K562 (cell line): Measurements from ENCODE around the gene MTA1. TPM values are rescaled to one million over a fixed set of nuclear protein-coding genes. Genes with fewer than 3 reads are reported as not detected.
A peak's percentile ranks its signal among the peaks of the same experiment; 100 is the strongest.

Experiments
- BRD9 ChIP-seq: fragments of 450-650 bp; IDR thresholded peaks from 2 replicates; pipeline ENCODE4 v1.6.1; 2018; ENCODE audit warnings: low read depth; ENCODE audit not compliant: partially characterized antibody
- CHD1 ChIP-seq: fragments of 200-600 bp; sonication (generic); IDR thresholded peaks from one replicate; pipeline ENCODE4 v1.6.1; 2012; ENCODE audit warnings: mild to moderate bottlenecking, moderate library complexity, low read length, inconsistent platforms
- CTCFL ChIP-seq: IDR thresholded peaks from 2 replicates; pipeline ENCODE4 v1.6.1; 2011; ENCODE audit warnings: borderline replicate concordance, low read depth, mild to moderate bottlenecking, moderate library complexity, low read length; ENCODE audit not compliant: insufficient read depth, poor library complexity, severe bottlenecking
- EP300 ChIP-seq: IDR thresholded peaks from 2 replicates; pipeline ENCODE4 v1.6.1; 2012; ENCODE audit warnings: low read length, improper control_type of control experiment
- ETS1 ChIP-seq: conservative IDR thresholded peaks from 2 replicates; pipeline ENCODE4 v1.6.1; 2011; ENCODE audit warnings: low read depth, mild to moderate bottlenecking, low read length; ENCODE audit not compliant: control insufficient read depth
- EWSR1 ChIP-seq: fragments of 450-650 bp; IDR thresholded peaks from 2 replicates; pipeline ENCODE4 v1.6.1; 2018; ENCODE audit warnings: borderline replicate concordance, mild to moderate bottlenecking, low read depth, moderate library complexity; ENCODE audit not compliant: partially characterized antibody
- NBN ChIP-seq: fragments of 450-650 bp; IDR thresholded peaks from 2 replicates; pipeline ENCODE4 v1.6.1; 2016; ENCODE audit warnings: low read depth, mild to moderate bottlenecking
- NKRF ChIP-seq: fragments of 450-650 bp; IDR thresholded peaks from 2 replicates; pipeline ENCODE4 v1.6.1; 2016; ENCODE audit warnings: borderline replicate concordance
- SIRT6 ChIP-seq: IDR thresholded peaks from one replicate; pipeline ENCODE4 v1.6.1; 2012; ENCODE audit warnings: low read depth, mild to moderate bottlenecking, control low read depth, inconsistent platforms, low read length, moderate library complexity
- YBX1 ChIP-seq: fragments of 450-650 bp; IDR thresholded peaks from 2 replicates; pipeline ENCODE4 v1.7.1; 2016; ENCODE audit warnings: mild to moderate bottlenecking
- ZNF12 ChIP-seq: sonication (generic); formaldehyde crosslinking; IDR thresholded peaks from 2 replicates; pipeline ENCODE4 v1.4.0; 2020; ENCODE audit warnings: mild to moderate bottlenecking, missing genetic modification reagents
- ZNF121 ChIP-seq: sonication (generic); formaldehyde crosslinking; conservative IDR thresholded peaks from 2 replicates; pipeline ENCODE4 v1.8.0; 2022; ENCODE audit warnings: missing genetic modification reagents
- ZNF311 ChIP-seq: fragments of 250-450 bp; sonication (Bioruptor Pico); IDR thresholded peaks from 2 replicates; pipeline ENCODE4 v1.4.0; 2020; ENCODE audit warnings: mild to moderate bottlenecking, moderate library complexity
- ZNF408 ChIP-seq: fragments of 250-450 bp; sonication (Bioruptor Pico); IDR thresholded peaks from 2 replicates; pipeline ENCODE4 v1.4.0; 2020; ENCODE audit warnings: low read depth, mild to moderate bottlenecking, moderate library complexity
- ZNF655 ChIP-seq: fragments of 250-450 bp; sonication (Bioruptor Pico); IDR thresholded peaks from 2 replicates; pipeline ENCODE4 v1.5.0; 2021
- polyA plus RNA-seq, 8 experiments: library from polyadenylated mRNA; depleted of rRNA in 4 of 8; stranded (reverse) in 5 of 8; unstranded in 3 of 8; fragments of >200 nt; fragmentation: Nextera tagmentation in 2 of 8; fragmentation: Illumina TruSeq in 1 of 8; extraction: Ambion mirVana in 2 of 8; extraction: Trizol in 1 of 8; gene quantifications; 2 replicates each; pipeline versions ENCODE4 v1.2.1 to v1.2.3, GENCODE V29; 2011 to 2014; ENCODE audit warnings: inconsistent platforms in 1 of 8, missing spikeins in 1 of 8
- total RNA-seq, 7 experiments: library from RNA; depleted of rRNA in 6 of 7; stranded (reverse); fragments of >200 nt in 6 of 7; fragmentation: Illumina TruSeq in 2 of 7; extraction: Trizol in 2 of 7; gene quantifications; 2 replicates each; pipeline versions ENCODE4 v1.2.1 to v1.2.3, GENCODE V29; 2011 to 2021; ENCODE audit warnings: low replicate concordance in 1 of 7

MTA1 gene
- total and polyA plus RNA-seq, 9 of the 15 experiments (the other 6 are each of a cell fraction or from before 2014, with no cell fraction given), result 0.13 to 118 (median 32.3) TPM

GRCh38 chr14:105480807-105481801, 61.5 kb downstream of the MTA1 start (continued):
- TF ChIP-seq CTCFL (peak; percentile 89), ZNF12 (no peak), EWSR1 (no peak), YBX1 (no peak), NBN (peak; percentile 61; the same call in 1 of the 2 replicates), SIRT6 (no peak), ZNF121 (CRISPR knock-in tag) (no peak), ZNF655 (CRISPR knock-in tag) (no peak), NKRF (0 out of 2 replicates have a peak, but pooled peaks have one; percentile 22), CHD1 (no peak), ETS1 (no peak), EP300 (0 out of 2 replicates have a peak, but pooled peaks have one; percentile 8), BRD9 (no peak), ZNF408 (CRISPR knock-in tag) (no peak), ZNF311 (CRISPR knock-in tag) (no peak)
